HK-2 (cell line): ENCODE measurements around the gene SSR3.

Source experiments
- DNase-seq: peaks from one replicate; pipeline ENCODE4 v3.0.0-alpha.2; 2018; ENCODE audit not compliant: unreplicated experiment

The SSR3 gene

DNA sequence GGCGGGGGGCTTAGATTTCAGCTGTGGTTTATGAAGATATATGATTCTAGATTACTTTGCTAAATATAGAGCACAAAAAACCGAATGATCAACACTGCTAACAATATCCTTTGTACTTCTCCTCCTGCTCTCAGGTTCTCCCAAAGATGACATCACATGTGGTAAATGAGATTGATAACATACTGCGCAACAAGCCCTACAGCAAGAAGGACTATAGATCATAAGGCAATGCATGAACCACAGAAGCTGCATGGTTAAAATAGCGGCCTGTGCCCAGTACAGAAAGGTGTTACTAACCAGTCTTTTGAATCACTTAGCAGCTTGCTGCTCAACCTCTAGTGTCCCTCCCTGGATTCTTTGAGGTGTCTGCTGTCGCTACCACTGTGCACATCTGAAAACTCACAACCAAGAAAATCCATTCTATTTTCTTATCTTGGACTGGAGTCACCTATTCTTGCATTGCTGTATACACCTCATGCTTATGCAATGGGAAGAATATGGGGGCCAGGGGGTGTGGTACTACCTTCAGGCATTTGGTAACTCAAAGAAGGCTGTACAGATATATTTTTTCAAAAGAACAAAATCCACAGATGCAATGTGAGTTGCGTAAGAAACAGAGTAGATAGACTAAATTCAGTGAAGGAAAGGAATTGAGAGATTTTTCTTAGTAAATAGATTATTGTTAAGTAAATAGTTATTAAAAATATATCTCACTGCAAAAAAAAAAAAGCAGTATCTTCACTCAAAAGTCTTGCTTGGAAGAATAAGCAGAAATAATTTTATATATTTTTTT lies 18.2 kb downstream of the SSR3 start:
- no peak for DNase-seq

DNA sequence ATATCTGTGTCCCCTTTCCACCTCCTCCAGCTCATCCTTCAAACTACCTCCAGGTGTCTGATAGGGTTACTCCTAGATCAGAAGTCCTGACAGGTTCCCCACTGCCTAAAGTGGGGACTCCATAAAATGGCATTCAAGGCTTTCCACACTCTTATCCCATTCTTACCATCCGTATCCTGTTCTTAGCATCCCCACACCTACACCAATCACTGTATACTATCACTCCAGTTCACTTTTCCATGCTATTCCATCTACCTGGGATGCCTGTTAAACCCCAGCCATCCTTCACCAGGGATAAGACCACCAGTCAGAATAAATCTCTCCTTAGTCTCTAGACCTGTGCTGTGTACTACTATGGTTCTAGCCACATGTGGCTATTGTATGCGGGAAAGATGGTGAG lies 19.1 kb downstream of the SSR3 start:
- no peak for DNase-seq

DNA sequence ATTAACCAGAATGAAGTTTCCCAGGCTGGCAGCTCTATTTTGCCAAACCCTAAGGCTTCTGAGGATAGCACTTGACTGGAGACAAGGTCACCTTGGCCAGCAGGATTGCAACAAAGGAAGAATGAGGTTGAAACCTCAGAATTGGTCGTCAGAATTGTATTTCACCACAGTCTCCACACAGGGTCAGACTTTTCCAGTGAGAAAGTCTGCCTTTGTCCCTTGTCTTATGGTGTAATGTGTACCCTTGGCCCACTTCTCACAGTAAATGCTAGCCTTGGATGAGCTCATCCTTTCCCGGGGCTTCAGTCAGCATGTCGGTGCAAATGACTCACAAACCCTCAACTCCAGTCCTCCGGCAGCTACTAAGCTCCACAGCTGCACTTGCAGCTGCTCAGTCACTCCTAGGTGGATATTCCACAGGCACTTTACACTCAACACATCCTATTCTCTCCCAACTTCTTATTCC lies 19.7 kb downstream of the SSR3 start:
- DNase-seq = peak; percentile 90

DNA sequence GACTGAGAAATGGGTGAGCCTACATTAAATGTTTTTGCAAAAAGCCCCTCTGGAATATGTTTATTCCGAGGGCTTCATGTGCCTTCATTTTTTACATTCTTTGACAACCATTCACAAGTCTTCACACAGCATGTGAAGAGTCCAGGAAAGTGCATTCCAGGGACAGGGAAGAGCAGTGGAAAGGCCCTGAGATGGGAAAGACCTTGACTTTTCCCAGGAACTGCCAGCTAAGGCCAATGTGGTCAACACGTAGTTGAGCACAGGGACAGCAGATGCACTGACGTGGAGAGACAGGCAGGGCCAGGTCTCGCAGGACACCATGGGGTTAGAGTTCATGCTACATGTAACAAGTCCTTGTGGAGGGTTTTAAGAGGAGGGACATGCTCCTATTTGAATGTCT lies 21.7 kb downstream of the SSR3 start:
- DNase-seq = no peak

DNA sequence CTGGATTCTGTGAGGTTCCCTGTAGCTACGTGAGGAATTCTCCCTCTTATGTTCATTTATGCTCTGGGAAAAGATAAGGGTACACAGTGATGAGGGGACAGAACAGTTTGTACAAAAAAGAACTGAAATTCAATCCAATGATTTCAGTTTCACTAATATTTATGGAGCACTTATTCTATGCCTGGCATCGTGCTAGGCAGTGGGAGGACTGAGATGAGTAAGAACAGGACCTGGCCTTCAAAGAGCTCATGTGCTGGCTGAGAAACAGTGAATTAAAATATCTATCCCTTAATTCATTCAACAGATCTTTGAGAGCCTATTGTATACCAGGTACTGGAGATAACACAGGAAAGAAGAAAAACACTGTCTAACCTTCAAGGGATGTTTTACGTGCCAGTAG lies 22.2 kb downstream of the SSR3 start:
- DNase-seq = no peak

DNA sequence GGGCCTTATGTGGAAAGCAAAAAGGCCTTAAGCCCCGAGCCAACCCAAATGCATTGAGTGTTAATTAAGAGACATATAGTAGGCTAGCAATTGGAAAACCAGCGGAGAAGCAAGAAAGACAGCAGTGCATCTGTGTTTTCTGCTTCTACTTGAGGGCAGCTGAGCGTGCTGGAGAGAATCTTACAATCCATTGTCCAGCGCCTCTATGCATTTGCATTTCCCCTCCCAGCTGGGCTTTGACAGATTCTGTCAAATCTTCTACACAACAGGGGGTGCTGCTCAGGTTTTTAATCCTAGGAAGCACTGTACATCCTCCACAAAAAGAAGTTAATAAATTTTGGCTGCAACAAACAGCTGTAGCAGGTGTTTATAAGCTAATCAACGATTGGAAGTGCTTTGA lies 23.9 kb downstream of the SSR3 start:
- no peak for DNase-seq

DNA sequence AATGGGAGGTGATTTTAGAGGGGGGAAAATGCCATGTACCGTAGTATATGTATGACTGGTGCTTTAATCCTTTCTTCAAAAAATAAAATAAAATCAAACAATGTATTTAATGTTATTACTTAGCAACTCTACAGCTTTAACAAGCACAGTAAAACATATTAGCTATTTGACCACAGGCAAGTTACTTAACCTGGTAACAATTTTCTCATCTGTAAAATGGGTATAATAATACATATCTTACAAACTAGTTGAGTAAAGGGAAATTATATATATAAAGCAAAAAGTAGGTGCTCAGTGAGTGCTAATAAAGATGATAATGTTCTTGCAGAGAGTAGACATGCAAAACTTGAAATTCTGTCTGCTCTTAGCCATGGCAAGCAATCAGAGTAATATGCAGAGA lies 27.9 kb downstream of the SSR3 start:
- DNase-seq = no peak

DNA sequence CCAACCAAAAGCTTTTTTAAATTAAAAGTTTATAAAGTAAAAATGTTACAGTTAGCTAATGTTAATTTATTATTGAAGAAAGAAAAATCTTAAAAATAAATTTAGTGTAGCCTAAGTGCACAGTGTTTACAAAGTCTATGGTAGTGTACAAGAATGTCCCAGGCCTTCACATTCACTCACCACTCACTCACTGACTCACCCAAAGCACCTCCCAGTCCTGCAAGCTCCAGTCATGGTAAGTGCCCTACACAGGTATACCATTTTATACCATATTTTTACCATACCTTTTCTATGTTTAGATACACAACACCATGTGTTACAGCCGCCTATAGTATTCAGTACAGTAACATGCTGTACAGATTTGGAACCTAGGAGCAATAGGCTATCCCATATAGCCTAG lies 29.1 kb downstream of the SSR3 start:
- DNase-seq = no peak

DNA sequence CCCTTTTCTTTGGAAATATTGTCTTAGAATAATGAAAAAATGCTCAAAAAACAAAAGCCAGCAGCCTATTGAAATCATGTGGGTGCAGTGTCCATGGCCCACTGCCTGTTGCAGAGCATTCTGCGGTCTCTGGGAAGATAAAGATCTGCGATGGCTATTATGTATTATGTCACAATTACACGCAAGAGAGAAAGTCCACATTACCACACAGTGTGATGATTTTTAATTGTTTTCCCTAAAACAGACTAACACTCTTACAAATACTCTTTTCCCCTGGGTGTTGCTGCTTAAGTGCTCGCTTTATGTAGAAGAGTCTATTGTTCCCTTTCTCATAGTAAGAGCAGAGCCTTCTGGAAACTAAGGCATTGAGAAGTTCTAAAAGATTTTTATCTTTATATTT lies 32.2 kb downstream of the SSR3 start:
- no peak for DNase-seq

DNA sequence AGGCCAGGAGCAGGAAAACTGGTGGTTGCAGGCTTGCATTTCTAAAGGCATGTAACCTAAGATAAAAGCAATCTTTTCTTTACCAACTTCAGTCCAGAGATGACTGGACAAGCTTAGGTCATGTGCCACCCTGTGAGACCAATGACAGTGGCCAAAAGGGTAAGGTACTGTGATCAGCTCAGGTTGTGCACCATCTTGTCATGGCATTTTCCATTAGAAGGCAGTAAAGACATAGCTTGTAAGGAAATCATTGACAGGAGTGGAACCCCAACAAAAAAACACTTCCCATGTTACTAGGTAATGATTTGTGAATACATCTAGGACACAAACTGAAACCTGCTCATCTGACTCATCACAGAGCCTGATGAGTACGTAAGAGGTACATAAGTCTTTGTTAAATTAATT lies 35.2 kb downstream of the SSR3 start:
- no peak for DNase-seq

DNA sequence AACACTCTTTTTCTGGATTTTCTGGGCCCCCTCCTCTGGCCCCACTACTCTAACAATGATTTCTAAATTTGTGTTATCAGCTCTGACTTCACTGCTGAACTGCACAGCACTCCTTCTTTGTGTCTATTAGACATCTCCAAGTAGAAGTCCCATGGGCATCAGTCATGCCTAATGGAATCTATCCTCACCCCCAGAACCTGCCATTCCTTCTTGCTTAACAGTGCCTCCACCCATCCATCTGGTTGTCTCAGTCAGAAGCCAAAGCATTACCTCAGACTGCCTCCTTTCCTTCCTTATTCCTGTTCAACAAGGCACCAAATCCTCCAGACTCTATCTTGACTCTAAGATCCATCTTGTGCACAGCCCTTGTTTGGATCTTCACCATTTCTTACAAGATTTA lies 36.2 kb downstream of the SSR3 start:
- no peak for DNase-seq

DNA sequence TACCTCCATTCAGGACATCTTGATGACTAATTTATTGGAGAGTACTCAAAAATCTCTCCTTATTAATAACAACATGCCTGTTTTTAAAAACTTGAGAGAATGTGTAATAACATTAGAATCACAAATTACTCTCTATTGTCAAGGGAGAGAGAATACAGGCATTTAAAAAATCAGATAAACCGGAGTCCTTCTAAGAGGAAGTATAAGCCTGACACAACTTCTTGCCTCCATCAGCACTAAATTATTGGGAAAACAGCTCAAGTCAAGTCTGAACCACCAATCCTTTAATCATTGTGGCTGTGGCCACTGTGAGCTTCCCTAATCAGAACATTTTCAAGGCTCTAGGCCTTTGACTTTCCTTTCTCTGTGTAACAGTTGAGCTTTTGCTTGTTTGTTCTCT lies 38.0 kb downstream of the SSR3 start:
- DNase-seq = no peak

DNA sequence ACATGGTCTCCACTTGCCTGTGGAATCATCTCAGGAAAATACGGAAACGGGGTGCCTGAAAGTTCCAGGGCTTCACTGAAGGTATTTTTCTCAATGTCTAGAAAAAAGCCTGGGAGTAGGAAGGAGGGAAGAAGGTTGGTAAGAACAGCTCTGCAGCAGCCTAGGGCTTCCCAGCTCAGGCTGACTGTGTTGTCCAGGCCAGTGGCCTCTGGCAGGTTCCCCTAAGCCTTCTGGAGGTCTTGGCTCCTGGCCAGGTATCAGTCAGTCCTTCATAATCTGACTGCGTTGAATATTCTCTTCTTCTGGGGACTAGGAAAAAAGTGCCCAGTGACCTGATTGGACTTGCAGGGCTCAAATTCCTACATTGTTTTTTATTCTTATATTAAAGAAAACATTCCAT lies 38.6 kb downstream of the SSR3 start:
- no peak for DNase-seq

DNA sequence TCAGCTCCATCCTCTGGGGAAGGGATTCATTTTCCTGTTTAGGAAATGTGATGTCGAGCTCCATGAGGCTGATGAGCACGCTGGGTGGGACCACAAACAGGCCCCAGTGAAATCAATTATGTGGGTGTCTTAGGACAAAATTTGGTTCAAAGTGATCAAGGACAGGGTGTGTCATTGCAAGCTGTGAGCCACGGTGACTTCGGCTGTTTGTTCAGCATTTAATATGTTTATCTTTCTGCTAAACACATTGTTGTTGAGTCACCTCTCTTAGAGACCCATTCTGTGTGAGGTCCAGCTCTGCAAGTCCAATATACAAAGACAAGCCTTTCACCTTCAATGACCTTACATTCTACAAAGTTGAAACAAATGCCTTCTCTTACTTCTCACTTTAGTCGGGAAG lies 41.3 kb downstream of the SSR3 start:
- no peak for DNase-seq

DNA sequence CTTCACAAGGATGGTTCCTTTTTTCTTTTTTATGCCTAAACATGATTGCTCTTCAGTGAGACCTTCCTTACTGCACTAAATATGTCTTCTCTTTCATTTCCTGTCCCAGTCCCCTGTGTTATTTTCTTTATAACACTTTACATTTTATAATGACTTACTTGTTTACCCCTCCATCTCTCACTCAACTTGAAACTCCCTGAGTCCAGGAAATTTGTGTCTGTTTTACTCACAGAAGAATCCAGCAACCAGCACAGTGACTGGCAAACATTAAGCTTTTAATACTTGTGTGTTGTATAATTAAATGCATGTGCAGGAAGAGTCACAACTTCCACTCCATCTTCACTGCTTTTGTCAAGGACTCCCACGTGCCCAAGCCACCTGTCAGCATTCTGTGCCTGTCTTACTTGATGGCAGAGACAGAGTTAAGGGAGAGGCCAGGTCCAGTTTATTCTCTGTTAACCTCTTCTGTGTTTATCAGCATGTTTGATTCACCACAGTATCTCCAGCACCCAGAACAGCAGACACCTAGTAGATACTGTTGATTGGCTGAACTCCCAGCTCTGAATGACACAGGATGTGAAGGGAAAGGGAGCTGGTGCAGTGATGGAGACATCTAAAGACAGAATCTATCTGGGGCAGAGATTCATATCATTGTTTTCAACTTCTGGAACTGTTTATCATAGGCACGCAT lies 42.8 kb downstream of the SSR3 start:
- no peak for DNase-seq

DNA sequence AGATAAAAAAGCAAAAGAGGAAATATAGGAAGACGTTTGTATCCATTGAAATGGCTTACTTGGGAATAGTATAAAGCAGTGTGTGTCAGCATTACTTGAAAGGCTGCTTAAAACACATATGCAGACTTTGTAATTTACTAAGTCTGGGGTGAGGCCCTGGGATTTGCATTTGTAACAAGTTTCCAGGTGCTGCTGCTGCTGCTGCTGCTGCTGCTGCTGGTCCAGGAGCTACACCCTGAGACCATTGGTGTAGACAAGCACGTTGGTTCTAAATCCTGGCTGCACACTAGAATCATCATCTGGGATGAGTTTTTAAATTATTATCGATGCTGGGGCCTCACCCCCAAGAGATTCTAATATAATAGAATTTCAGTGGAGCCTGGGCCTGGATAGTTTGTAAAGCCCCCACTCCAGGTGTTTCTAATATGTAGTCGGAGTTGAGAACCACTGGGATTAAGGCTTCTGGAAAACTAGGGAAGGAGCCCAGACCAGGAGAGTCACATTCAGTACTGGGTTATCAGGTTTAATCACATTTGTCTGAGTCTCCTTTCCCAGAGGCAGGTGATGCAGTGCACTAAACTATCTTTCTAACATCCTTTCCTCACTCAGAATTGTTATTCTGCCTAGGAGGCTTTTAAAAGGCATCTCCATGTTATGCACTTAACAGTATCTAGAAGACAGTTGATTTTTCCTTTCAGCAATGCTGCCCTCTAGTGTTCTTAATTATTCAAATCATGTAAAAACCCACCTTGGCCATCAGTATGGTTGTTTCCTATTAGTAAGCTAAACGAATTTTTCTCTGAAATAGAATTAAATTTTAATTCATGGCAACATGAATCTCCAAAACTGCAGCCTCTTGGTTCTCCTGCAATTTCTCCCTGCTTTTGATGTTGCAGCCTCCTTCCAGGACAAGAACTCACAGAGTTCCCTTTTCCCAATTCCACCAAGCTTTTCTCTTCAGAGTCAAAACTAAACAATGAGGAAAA lies 45.4 kb downstream of the SSR3 start:
- DNase-seq = no peak

DNA sequence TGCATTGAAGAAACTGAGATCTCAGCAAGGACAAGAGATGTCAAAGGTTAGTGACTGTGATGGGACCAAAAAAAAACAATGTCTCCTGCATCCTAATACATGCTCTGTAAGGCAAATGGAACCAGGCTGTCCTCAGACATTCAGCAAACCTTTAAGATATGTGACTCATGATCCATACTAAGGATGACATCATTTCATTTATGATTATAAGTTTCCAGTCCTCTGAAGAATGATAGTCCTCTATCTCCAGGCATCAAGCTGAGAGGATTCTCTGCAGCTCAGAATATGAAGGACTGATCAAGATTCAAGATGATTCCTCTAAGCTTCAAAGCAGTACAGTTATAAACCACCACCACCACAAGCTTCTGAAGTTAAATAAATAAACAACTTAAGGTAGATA lies 47.6 kb downstream of the SSR3 start:
- DNase-seq = no peak

DNA sequence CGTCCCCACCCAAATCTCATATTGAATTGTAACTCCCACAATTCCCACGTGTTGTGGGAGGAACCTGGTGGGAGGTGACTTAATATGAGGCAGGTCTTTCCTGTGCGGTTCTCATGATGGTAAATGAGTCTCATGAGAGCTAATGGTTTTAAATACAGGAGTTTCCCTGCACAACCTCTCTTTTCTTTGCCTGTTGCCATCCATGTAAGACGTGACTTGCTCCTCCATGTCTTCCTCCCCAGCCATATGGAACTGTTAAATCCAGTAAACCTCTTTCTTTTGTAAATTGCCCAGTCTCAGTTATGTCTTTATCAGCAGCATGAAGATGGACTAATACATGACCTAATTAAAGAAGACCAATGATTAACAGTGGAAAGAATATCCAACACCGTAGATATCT lies 56.6 kb downstream of the SSR3 start:
- no peak for DNase-seq

DNA sequence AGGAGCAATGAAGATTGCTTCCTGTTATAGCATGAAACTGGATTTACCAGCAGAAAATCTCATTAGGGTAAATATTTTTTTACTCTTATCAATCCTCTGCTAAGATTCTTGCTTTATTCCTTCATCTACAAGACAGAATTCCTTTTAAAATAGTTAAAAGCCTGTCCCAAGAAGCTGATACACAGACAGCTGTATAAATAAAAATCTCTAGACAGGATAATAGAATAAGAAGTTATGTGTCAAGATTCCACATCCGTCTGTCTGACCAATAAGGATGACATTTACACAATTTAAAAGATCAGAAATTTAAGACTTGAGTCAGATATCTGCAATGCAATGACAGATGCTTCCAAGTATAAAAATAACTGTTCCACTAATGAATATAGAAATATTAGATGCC lies 57.6 kb downstream of the SSR3 start:
- no peak for DNase-seq

DNA sequence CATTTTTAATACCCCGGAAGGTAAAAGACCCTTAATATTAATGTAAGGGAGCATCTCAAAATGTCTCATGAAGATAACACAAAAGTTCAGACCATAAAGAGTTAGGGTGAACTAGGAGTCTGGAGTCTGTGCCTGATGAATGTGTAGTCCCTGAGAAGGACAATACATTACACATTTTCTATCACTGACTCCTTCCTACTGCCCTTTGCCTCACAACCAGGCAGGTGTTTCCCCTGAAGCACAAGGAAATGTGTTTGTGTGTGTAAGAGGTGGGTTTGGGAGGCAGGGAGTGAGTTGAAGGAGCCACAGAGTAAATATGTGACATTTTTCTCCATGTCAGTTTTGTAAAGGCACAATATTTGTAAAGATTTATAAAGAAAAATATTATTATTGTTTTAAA lies 59.1 kb downstream of the SSR3 start:
- no peak for DNase-seq

DNA sequence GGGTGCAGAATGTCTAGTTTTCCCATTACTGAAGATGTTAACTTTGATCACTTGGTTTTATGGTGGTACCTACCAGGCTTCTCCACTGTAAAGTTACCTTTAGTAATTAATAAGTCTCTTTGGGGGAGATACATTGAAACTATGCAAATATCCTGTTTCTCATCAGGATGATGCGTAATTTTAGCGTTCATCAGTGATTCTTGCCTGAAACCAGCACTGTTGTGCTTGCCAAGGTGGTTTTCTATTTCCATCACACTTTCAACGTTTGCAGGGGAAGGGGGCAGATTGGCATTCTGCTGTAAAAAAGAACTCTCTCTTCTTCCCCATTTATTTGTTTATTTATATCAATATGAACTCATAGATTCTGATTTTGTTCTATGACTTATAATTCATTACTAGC lies 61.0 kb downstream of the SSR3 start:
- no peak for DNase-seq

DNA sequence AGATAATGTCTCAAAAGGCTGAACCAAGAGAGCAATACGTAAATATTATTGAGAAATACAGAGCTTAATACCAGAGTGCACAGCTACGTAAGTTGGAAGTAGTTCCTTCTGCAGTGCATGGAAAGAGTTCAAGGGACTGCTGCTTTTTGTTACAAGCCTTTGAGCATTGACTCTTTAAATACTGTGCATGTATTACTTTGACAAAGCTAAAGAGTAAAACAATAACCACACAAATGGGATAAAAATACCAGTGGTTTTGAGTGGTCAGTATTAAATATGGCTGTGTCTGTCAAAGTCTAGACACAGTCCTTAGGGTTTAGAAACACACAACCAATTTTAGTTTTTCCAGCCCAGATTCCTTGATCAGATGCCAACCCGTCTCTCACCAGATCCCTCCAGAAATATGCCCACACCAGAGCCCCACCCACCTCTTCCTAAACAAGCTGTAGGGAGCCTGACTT lies 62.1 kb downstream of the SSR3 start:
- no peak for DNase-seq
